Hepatocyte (in vitro differentiated cells): ENCODE measurements around the gene CUL9. TPM values are rescaled to one million over a fixed set of nuclear protein-coding genes. Genes with fewer than 3 reads are reported as not detected.

Source experiments
- DNase-seq: peaks from one replicate; pipeline ENCODE4 v3.0.0-alpha.2; 2016; ENCODE audit warnings: low spot score
- H2AFZ ChIP-seq: fragments of 200-600 bp; sonication (generic); 2 replicates; pipeline ENCODE4 v1.6.0; 2016; ENCODE audit warnings: antibody characterized with exemption, mild to moderate bottlenecking
- H3K27ac ChIP-seq: fragments of 200-600 bp; sonication (generic); 2 replicates; pipeline ENCODE4 v1.5.1; 2016; ENCODE audit warnings: mild to moderate bottlenecking
- H3K27me3 ChIP-seq: fragments of 200-600 bp; sonication (generic); 2 replicates; pipeline ENCODE4 v1.6.1; 2016
- H3K36me3 ChIP-seq: fragments of 200-600 bp; sonication (generic); replicated peaks from 2 replicates; pipeline ENCODE4 v1.5.1; 2016; ENCODE audit warnings: low read depth; ENCODE audit not compliant: insufficient read depth
- H3K4me1 ChIP-seq: fragments of 200-600 bp; sonication (generic); 2 replicates; pipeline ENCODE4 v1.5.1; 2016; ENCODE audit warnings: mild to moderate bottlenecking, moderate library complexity; ENCODE audit not compliant: insufficient read depth
- H3K4me2 ChIP-seq: fragments of 200-600 bp; sonication (generic); 2 replicates; pipeline ENCODE4 v1.6.0; 2016
- H3K4me3 ChIP-seq: fragments of 200-600 bp; sonication (generic); 2 replicates; pipeline ENCODE4 v1.5.1; 2016; ENCODE audit warnings: mild to moderate bottlenecking
- H3K79me2 ChIP-seq: fragments of 200-600 bp; sonication (generic); 2 replicates; pipeline ENCODE4 v1.6.0; 2017; ENCODE audit warnings: mild to moderate bottlenecking
- H3K9me2 ChIP-seq: fragments of 200-600 bp; sonication (generic); replicated peaks from 2 replicates; pipeline ENCODE4 v1.6.0; 2017; ENCODE audit warnings: mild to moderate bottlenecking; ENCODE audit not compliant: insufficient read depth
- H3K9me3 ChIP-seq: fragments of 200-600 bp; sonication (generic); 2 replicates; pipeline ENCODE4 v1.5.1; 2016; ENCODE audit warnings: low read depth, mild to moderate bottlenecking
- H4K20me1 ChIP-seq: fragments of 200-600 bp; sonication (generic); 2 replicates; pipeline ENCODE4 v1.6.0; 2016; ENCODE audit warnings: mild to moderate bottlenecking; ENCODE audit not compliant: insufficient read depth, poor library complexity, severe bottlenecking
- EZH2 ChIP-seq: fragments of 200-600 bp; sonication (generic); IDR thresholded peaks from 2 replicates; pipeline ENCODE4 v1.6.1; 2016; ENCODE audit warnings: antibody characterized with exemption, mild to moderate bottlenecking, borderline replicate concordance
- EZH2phosphoT487 ChIP-seq: fragments of 200-600 bp; sonication (generic); IDR thresholded peaks from one replicate; pipeline ENCODE4 v1.6.1; 2018; ENCODE audit warnings: antibody characterized with exemption, mild to moderate bottlenecking, low read depth, moderate library complexity; ENCODE audit not compliant: unreplicated experiment, severe bottlenecking
- WGBS: methylation state at CpG from one replicate; pipeline ENCODE4 v1.1.6; 2016; ENCODE audit warnings: low lambda C conversion rate; ENCODE audit errors: missing lambda C conversion rate; 5-methylcytosine and 5-hydroxymethylcytosine counted together
- polyA plus RNA-seq: library from polyadenylated mRNA; unstranded; fragments of >200 nt; fragmentation: Nextera tagmentation; extraction: Ambion mirVana; gene quantifications from 2 replicates; pipeline ENCODE4 v1.2.1, GENCODE V29; 2016
- total RNA-seq: library from RNA; depleted of rRNA; stranded (reverse); fragments of >200 nt; gene quantifications from 2 replicates; pipeline ENCODE4 v1.2.3, GENCODE V29; 2014
- TF ChIP-seq, protein P1 (sequence below): fragments of 200-600 bp; sonication (generic); IDR thresholded peaks from 2 replicates; pipeline ENCODE4 v1.5.1; 2016; ENCODE audit warnings: antibody characterized with exemption, mild to moderate bottlenecking; ENCODE audit not compliant: poor library complexity

CUL9 gene
- total and polyA plus RNA-seq, 2 experiments from 2014 or later = 20.1 to 26.2 TPM

DNA sequence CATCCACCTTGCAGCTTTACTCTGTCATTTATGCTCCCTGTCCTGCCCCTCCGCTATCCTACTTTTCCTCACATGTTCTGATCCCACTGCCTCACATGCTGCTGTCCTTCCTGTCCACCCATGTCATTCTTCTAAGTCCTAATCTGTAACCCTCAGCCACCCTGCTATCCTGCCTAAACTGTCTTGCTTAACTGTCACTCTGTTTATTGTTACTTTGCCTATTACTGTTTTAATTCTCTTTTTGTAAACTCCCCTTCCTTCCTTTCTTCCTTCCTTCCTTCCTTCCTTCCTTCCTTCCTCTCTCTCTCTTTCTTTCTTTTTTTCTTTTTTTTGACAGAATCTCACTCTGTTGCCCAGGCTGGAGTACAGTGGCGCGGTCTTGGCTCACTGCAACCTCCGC lies 1.4 kb downstream of the CUL9 start:
- no peak for TF ChIP-seq EZH2
- TF ChIP-seq, protein P1, sequence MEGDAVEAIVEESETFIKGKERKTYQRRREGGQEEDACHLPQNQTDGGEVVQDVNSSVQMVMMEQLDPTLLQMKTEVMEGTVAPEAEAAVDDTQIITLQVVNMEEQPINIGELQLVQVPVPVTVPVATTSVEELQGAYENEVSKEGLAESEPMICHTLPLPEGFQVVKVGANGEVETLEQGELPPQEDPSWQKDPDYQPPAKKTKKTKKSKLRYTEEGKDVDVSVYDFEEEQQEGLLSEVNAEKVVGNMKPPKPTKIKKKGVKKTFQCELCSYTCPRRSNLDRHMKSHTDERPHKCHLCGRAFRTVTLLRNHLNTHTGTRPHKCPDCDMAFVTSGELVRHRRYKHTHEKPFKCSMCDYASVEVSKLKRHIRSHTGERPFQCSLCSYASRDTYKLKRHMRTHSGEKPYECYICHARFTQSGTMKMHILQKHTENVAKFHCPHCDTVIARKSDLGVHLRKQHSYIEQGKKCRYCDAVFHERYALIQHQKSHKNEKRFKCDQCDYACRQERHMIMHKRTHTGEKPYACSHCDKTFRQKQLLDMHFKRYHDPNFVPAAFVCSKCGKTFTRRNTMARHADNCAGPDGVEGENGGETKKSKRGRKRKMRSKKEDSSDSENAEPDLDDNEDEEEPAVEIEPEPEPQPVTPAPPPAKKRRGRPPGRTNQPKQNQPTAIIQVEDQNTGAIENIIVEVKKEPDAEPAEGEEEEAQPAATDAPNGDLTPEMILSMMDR = no peak
- no peak for TF ChIP-seq EZH2phosphoT487

DNA sequence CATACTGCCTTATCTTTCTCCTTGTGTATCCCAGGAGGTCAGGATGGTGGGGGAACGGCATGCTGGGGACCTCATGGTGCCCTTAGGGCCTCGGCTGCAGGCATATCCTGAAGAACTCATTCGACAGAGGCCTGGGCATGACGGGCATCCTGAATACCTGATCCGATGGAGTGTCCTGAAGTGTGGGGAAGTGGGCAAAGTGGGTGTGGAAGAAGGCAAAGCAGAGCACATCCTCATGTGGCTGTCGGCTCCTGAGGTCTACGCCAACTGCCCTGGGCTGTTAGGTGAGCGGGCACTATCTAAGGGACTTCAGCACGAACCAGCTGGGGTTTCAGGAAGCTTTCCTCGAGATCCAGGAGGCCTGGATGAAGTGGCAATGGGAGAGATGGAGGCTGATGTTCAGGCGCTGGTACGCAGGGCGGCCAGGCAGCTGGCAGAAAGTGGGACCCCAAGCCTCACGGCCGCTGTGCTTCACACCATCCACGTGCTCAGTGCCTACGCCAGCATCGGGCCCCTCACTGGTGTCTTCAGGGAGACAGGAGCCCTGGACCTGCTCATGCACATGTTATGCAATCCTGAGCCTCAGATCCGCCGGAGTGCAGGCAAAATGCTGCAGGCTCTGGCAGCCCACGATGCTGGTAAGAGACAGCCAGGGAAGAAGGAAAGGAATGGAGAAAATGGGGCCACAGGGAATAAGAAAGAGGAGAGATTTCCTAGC lies 2.4 kb downstream of the CUL9 start:
- no peak for DNase-seq
- Histone ChIP-seq H3K4me2 (no peak overlapping the region), H3K27me3 (no peaks in the 10 kb centered on the region), H3K9me3 (no peaks in the 10 kb centered on the region), H3K27ac (no peak overlapping the region), H3K79me2 (peaks cover 6% of the 10 kb centered on the region), H3K9me2 (no peaks in the 10 kb centered on the region), H2AFZ (no peak overlapping the region), H3K4me3 (no peak overlapping the region), H3K4me1 (peaks cover 6% of the 10 kb centered on the region), H4K20me1 (no peaks in the 10 kb centered on the region), H3K36me3 (no peaks in the 10 kb centered on the region)
- 94% methylated on average over 21 of the region's 21 CpGs for WGBS
- TF ChIP-seq EZH2phosphoT487 = no peak
- TF ChIP-seq EZH2 = no peak
- TF ChIP-seq, protein P1 = no peak

More for the DNA sequence above, 1.4 kb downstream of the CUL9 start:
- no peak for DNase-seq
- H3K79me2 ChIP-seq = peaks cover 6% of the 10 kb centered on the region
- H4K20me1 ChIP-seq = no peaks in the 10 kb centered on the region
- peaks cover 6% of the 10 kb centered on the region for H3K4me1 ChIP-seq
- H3K27ac ChIP-seq = no peak overlapping the region
- no peaks in the 10 kb centered on the region for H3K27me3 ChIP-seq
- no peaks in the 10 kb centered on the region for H3K36me3 ChIP-seq
- no peaks in the 10 kb centered on the region for H3K9me3 ChIP-seq
- no peak overlapping the region for H2AFZ ChIP-seq
- H3K4me3 ChIP-seq = no peak overlapping the region
- H3K4me2 ChIP-seq = peak overlapping the region; percentile 94
- 99% methylated on average over 4 of the region's 4 CpGs for WGBS
- H3K9me2 ChIP-seq = no peaks in the 10 kb centered on the region

DNA sequence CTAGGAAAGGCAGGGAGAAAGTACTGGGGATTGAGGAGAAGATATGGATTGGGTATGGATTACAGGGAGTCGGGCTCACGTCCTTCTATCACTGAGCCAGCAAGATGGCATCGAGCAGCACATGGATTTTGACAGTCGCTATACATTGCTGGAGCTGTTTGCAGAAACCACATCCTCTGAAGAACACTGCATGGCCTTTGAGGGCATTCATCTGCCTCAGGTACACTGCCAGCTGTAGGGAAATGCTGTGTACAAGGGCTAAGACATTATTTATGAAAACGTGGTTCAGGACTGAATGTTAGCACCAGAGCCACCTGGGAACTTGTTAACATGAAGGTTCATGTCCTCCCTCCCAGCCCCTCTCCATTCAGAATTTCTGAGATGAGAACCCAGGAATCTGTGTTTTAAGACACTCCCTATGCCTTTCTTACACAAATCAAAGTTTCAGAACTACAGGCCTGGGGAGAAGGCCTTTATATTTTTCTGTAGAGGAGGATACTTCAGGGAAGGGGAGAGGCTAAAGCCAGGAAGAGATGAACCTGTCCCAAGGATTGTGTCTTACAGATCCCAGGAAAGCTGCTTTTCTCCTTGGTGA lies 3.5 kb downstream of the CUL9 start:
- H3K4me1 ChIP-seq = peaks cover 6% of the 10 kb centered on the region
- H3K36me3 ChIP-seq = no peaks in the 10 kb centered on the region
- H3K9me2 ChIP-seq = no peaks in the 10 kb centered on the region
- TF ChIP-seq, protein P1 = no peak
- TF ChIP-seq EZH2 (no peak), EZH2phosphoT487 (no peak)
- H2AFZ ChIP-seq = no peak overlapping the region
- H3K27me3 ChIP-seq = no peaks in the 10 kb centered on the region
- WGBS = 92% methylated on average over 5 of the region's 5 CpGs
- H3K79me2 ChIP-seq = peaks cover 6% of the 10 kb centered on the region
- H3K4me3 ChIP-seq = no peak overlapping the region
- no peak overlapping the region for H3K4me2 ChIP-seq
- DNase-seq = no peak
- H3K27ac ChIP-seq = no peak overlapping the region
- H4K20me1 ChIP-seq = no peaks in the 10 kb centered on the region
- H3K9me3 ChIP-seq = no peaks in the 10 kb centered on the region
